ENCODE results near the gene CTNNA3.

The CTNNA3 gene

DNA sequence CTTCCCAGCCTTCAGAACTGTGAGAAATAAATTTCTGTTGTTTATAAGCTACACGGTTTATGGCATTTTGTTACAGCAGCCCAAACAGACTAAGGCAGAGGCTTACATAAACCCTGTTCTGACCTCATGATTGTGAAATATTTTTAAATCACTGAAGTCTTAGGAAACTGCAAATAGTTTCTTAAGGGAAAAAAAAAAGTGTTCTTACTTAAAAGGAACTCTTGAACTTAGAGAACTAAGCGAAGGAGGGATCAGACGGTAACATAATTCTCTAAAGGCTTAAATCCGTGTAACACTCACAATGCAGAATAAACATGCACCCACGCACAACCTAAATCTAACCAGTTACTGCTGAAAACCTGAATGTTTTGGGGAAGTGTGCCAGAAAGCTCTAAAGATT, 1519.2 kb downstream of the CTNNA3 start:
- DNase-seq = no peak

DNA sequence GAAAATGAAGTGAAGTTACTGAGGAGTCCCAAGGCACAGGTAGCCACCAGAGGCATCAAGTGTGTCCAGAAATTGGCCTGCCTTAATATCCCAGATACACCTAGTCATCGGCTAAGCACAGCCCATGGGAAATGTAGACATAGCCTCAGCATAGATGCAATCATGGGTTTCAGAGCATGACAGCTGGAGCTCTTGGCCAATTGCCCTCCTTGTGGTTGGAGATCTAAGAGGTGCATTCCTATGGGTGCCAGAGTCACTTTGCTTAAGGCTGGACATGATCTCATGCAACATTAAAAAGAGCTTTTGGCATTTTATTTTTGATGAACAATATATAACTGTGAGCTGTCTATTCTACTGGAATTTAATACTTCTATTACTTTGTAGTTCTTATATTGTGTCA, 1528.2 kb downstream of the CTNNA3 start:
- DNase-seq = no peak

DNA sequence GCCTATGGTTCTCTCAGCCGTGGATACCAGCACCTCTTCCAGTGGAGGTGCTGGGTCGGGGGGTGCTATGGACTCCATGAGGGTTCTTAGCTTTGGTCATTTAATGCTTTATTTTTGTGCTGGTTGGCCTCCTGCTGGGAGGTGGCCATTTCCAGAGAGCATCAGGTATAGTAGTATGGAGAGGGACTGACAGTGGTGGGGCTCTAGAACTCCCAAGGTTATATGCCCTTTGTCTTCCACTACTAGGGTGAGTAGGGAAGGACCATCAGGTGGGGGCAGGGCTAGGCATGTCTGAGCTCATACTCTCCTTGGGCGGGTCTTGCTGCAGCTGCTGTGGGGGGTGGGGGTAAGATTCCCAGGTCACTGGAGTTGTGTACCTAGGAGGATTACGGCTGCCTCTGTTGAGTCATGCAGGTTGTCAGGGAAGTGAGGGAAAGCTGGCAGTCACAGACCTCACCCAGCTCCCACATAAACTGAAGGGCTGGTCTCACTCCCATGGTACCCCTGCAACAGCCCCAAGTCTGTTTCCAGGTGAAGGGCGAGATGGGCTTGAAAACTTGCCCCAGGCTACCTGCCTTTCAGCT, 1533.3 kb downstream of the CTNNA3 start:
- no peak for DNase-seq

DNA sequence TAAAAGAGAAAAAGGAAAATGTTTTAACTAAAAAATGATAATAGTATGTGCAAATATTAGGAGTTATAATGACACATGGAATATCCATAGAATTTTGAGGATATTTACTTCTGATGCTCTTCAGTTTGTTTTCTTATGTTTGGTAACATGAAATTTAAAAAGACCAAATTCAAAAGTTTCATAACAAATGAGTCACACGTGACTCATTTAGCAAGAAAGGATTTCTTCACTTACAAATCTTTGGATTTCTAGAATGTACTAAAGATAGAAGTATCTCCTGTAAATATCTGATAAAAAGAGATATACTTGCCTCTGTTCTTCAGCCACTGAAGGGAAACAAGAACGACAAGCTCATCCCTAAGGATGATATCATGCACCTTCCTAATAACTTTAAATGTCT, 1544.6 kb downstream of the CTNNA3 start:
- DNase-seq = no peak

DNA sequence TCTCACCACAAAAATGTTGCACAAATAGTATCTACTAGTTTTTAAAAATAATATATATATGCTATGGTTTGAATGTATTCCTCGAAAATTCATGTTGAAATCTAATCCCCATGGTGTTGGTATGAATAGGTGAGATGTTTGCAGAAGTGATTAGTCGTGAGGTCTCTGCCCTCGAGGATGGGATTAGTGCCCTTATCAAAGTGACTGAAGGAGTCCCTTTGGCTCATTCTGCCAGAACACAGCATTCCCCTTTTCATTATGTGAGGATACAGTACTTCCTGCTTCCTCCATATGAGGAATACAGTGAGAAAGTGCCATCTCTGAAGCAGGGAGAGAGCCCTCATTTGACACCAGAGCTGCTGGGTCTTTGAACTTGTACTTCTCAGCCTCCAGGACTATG, 1547.7 kb downstream of the CTNNA3 start:
- DNase-seq = no peak

DNA sequence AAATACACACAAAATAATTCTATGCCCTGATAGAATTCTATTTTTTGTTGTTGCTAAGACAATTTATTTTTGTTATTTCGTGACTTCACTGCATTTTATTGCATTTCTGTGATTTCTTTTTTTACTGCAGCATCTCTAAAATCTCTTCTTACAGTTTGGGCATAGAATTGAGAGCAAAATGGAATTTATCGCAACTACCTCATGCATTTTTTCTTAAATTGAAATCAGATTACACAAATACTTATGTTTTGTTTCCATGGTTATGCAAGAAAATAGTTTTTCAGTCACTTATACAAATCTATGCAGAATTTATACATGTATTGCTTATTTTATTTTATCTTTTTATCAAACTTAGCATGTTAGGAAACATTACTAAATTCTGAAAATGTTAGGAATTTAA, 1552.0 kb downstream of the CTNNA3 start:
- DNase-seq = no peak

DNA sequence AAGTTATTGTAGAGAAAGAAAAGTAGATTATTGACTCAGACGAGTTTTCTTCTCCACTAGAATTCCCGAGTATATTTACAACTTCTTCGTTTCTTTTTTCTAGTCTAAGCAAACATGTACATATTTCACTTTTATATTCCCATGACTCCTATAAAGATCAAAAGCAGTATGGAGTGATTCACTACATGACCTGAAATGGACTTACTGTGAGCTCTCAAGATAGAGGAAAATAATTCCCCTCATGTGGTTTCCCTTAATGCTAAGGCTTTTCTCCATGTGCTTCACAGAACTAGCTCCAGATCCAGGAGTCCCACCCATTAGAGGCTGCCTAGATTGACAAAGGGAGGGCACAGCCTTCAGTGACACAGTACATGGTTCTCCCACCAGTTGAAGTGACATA, 1593.2 kb downstream of the CTNNA3 start:
- DNase-seq = no peak

DNA sequence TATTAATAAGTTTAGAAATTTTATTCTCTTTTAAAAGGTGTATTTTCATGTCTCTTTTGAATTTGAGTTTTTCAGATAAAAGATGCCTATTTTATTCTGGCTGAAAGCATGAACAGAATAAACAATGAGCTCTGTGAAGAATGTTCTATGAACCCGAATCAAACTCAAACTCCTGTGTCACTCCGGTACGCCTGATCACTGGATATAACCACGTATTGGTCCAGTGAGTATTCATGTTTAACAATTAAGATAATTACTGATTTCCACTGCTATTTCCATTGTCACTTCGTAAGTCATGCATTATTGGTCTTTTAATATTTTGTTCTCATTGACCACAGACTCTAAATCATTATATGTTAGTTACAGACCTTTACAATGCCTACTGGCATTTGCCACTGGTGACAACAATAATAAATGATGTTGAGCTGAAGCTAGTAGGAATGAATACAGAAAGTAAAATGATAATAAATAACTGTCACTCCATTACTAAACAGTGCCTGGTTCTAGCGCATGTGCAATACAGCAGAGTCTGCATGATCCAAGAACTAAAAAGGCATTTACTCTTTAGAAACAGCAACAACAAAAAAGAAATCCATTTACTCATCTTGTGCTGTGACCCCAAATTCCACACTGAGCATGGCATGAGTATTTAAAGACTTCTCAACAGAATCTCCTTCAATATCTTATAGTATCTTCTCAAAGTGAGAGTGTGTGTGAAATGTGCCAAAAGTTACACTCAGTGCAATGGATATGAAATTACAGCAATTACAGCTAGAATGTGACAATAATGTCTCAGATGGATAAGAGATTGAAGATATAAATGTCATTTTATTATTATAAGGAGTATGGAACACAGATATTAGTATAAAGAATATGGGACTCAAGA, 1597.2 kb downstream of the CTNNA3 start:
- no peak for DNase-seq

DNA sequence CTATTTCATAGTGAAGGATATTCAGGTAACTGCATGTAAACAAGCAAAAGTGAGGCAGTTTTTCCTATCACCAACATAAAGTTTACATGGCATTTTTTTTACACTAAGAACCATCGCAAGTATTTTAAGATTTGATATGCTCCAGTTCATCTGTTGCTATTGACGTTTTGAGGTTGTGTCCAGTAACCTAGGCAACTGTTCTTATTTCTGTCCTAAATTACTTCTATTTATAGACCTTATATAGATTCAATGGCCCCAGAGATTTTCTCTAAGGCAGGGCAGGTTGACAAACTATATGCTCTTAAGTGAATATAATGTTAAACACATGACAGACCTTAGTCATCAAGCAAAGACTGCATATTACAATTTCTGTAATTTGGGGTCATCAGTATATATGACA, 1600.4 kb downstream of the CTNNA3 start:
- DNase-seq = no peak

DNA sequence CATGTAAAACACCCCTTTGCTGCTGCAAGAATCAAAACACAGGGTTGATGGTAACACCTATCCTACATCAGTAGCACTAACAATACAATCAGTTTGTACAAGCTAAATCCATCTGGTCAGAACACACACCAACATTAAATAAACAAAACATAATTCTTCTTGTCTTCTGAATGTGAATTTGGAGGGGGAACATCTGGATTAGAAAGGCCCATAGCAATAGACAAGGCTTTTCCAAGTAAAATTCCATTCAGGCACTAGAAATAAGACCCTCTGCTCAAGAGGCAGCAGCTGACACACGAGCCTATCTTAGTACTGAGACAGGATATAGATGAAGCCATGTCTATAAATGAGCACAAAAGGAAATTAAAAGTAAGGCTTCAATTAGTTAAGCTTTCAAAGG, 1610.1 kb downstream of the CTNNA3 start:
- DNase-seq = no peak

DNA sequence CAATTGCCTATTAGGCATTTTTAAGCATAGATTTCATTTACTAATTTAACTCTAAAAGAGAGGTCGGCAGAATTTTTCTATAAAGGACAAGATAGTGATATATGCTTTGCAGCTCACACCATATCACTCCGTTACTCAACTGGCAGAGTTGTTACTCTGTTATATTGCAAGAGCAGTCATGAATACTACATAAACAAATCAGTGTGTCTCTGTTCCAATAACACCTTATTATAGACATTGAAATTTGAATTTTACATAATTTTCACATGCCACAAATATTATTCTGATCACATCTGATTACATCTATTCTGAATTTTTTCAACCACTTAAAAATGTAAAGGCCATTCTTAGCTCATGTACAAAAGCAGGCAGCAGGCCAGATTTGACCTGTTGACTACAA, 1624.1 kb downstream of the CTNNA3 start:
- DNase-seq = no peak

DNA sequence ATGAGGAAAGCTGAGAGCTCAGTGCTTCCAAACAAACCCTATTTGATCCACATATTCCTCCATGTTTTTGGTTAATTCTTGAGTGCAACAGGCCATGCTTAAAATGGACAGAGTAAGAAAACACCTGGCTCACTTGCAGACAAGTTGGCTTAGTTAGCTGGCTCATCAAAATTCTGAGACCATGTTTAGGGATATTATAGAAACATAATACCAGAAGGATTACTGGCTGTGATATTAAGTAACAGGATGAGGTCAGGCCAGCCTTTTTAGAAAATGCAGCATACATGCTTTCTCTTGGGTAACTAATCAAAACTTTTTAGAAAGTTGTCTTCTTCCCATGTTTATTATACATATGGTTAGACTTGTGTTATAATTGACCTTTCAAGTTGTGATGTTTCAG, 1637.4 kb downstream of the CTNNA3 start:
- no peak for DNase-seq

DNA sequence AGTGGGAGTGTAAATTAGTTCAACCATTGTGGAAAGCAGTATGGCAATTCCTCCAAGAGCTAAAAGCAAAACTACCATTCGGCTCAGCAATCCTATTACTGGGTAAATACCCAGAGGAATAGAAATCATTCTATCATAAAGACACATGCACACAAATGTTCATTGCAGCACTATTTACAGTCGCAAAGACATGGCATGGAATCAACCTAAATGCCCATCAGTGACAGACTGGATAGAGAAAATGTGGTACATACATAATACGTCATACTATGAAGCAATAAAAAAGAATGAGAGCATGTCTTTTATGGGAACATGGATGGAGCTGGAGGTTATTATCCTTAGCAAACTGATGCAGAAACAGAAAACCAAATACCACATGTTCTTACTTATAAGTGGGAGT, 1646.7 kb downstream of the CTNNA3 start:
- no peak for DNase-seq

DNA sequence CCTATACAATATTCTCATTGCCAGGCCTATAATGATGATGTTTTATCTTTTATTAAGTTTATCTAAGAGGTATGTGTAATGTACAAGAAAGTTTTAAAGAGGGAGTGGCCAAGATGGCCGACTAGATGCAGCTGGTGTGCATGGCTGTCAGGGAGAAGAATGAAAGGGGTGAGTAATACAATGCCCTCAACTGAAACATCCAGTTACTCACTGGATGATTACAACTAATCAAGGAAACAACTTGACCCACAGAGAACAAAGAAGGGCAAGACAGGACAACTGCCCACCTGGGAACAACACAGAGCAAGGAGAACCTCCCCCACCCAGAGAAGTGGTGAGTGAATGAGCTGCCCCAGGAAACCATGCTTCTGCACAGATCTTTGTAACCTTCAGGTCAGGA, 1650.1 kb downstream of the CTNNA3 start:
- DNase-seq = no peak

DNA sequence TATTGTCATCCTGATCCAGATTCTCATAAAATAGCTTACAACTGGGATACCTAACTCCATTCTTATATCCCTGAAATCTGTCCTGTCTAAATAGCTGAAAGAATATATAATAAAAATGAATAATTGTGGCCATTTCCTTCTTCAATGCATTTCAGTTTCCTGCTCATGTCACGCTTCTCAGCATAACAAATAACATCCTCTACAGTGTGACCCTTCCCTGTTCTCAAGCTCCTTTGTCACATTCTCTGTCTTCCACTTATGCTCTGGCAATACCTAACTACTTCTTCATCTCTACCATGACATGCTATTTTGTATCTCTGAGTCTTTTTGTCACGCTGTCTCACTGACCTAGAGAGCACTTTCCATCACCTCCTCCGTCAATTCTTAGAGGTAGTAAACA, 1654.2 kb downstream of the CTNNA3 start:
- no peak for DNase-seq

DNA sequence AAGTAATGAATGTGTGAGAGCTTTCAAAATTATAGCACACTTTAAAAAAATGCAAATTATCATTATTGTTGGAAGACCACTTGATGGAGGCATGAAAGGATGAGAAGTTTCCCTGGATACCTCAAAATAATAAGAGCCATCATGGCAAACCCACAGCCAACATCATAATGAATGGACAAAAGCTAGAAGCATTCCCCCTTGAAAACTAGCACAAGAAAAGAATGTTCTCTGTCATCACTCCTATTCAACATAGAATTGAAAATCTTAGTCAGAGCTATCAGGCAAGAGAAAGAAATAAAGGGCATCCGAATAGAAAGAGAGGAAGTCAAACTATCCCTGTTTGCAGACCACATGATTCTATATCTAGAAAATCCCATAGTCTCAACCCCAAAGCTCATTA, 1657.4 kb downstream of the CTNNA3 start:
- DNase-seq = no peak

DNA sequence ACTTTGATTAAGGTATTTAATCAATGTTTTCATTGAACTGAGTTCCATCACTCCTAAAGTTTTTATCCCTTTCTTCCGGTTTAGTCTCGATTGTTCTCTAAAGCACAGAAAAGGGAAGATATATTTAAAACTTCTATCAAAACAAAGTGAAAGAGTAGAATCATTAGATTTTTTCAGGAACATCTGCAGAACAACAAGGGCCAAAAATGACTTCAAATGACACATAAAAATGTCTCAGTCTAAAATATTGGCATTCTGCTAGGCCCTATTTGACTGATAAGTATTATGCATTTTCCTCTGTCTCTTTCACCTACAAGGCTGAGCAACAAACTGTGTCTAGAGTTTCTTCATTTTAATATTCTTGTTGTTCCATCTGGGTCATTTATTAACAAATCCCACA, 1669.7 kb downstream of the CTNNA3 start:
- no peak for DNase-seq

DNA sequence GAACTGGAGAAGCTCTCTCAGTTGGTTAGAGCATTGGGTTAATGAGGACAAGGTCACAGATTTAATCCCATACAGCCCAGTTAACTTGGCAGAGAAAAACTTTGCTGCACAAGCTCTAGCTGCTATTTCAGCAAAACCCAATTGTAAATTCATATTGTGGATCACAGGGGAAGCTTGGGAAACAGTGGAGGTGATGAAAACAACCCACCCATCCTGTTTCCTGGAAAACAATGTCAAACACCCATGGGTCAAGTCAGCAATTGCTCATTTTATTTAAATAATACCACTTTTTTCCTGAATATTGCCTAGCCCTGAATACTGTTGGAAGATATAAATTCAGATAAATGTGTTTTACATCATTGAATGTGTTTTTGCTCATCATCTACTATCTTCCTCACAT, 1670.8 kb downstream of the CTNNA3 start:
- no peak for DNase-seq

DNA sequence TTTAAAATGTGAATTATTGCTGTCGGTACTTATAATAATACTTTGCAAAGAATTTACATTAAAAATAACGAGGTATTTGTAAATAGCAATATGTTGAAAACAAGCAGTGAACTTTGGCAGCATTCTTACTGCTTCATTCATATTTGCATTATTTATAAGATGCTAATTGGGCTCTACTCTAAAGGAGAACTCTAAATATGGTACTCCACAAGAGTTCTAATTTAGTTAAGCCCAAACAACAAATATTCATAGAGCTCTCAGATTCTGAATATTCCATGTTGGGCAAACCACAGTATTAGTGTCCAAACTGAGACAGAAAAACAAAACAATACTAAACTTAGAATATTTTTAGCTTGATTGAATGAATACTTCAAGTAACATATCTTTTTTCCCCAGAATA, 1674.6 kb downstream of the CTNNA3 start:
- DNase-seq = no peak

DNA sequence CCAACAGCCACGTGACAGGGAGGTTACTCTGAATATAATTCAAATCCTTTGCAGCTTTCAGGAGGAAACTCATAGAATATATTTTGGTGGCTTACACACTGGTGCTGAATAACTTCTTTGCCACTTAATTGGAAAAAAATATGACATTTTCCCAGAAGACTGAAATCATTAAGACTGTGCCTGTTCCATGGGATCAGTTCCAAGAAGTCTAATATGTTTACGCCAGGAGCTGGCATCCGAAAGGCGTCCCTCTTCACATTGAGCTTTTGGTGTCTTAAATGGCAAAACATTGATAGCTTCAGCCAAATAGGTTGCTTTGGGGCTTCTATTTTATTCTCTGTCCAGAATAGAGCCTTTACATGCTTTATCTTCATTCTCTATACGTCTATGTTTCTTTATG, 1687.8 kb downstream of the CTNNA3 start:
- DNase-seq = no peak

DNA sequence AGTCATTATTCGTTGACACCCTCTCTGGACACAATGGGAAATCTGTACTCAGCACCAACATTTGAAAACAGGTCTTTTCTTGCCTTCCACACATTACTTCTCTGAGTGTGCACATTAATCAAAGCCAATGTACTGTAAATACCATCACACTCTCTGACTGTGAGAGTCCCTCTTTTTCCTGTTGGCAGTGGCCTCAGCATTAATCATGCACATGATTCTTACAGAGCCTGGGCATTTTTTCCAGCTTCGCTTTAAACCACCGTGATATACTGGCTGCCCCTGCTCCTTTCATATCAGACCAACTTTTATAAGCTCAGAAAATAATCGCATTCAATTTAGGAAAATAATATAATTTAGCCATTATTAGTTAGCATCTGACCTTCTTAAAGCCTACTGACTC, 1689.6 kb downstream of the CTNNA3 start:
- no peak for DNase-seq

DNA sequence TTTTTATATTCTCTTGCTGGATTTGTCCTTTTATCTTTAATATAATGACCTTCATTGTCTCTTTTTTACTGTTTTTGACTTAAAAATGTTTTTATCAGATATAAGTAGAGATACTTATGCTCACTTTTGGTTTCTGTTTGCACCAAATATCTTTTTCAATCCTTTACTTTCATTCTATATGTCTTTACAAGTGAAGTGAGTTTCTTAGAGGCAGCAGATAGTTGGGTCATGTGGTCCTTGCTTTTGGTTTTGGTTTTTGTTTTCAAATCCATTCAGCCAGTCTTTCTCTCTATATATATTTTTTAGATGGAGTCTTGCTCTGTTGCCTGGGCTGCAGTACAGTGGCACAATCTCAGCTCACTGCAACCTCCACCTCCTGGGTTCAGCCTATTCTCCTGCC, 1702.5 kb downstream of the CTNNA3 start:
- DNase-seq = no peak

DNA sequence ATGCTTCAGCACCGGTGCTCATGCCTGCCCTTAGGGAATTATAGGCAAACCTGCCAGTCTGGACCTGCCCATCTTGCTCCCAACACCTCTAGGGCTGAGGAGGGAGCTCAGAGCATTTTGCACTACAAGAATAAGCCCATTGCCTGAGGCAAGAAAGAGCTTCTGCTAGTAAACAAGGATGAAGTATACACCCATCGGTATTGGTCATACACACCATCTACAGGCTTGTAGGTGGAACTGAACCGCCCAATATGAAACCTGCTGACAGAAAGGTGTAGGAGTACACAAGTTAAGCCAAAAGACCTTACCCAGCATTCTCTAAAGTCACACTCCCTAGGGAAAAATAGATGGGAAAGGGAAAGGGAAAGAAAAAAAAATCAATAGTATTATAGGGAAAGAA, 1727.1 kb downstream of the CTNNA3 start:
- no peak for DNase-seq

DNA sequence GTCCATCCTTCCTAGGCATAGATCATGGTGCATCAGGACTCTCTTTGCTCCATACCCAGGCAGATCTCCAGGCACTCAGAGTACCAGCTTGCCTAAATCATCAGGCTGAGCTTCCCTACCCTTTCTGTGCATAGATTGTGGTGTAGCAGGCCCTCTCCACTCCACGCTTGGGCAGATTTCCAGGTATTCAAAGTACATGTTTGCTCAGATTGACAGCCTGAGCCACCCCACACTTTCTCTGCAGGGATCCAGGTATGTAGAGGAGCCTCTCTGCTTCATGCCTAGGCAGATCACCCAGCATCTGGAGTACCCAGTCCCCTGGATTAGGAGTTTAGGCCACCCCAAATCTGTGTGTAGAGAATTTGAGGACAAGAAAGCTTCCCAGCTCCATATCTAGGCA, 1727.6 kb downstream of the CTNNA3 start:
- no peak for DNase-seq

DNA sequence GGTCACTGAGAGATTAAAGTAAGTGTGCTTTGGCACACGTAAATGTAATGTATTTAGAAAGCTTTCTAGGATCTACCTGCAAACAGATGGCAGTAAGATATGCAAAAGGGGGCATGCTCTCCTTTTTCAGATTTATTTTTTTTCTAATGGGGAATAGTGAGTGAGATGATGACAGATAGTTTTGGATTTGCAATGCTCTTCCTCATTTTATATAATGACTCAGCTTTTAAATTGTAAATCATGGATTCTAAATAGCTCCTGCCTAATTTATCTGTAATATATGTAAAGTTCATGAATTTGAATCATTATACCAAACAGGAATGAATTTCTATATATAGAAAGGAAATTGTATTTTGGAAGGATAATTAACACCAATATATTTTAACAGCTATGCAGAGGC, 1731.8 kb downstream of the CTNNA3 start:
- DNase-seq = no peak
